Heart left ventricle (tissue), 13 donors: ENCODE results near the gene FSTL4.

Source experiments
- POLR2A ChIP-seq, 2 donors: fragments of 450-650 bp; IDR thresholded peaks; one replicate each; pipeline ENCODE4 v1.6.1; 2017; ENCODE audit warnings: antibody characterized with exemption in 2 of 2, mild to moderate bottlenecking in 2 of 2, moderate library complexity in 2 of 2
- TF ChIP-seq, protein P1 (sequence below), 12 donors: fragments of 200-600 bp; sonication (generic) in 4 of 12; IDR thresholded peaks; one replicate each; pipeline versions ENCODE4 v1.5.0 to v1.8.0; 2018 to 2022; ENCODE audit warnings: antibody characterized with exemption in 12 of 12, mild to moderate bottlenecking in 5 of 12
- donor health status: ischemic (EF 13 %, LVEDD 7.1; RV severe dilation, severe dysfunction).
- donor health status: DM: no; HTN: yes; CAD: no.
- donor health status: DM: no; HTN: no; CAD: no.
- donor health status: ischemic (EF 25% LVEDD 6.9; RV normal size, moderate dysfunction).
- donor health status: ischemic (EF 25% LVEDD 5.7; RV mildly dilated, moderate dysfunction).
- donor health status: ischemic (EF 35%, LVEDD 5.7; RV mildly dilated, moderate dysfunction).
- donor health status: nonischemic (EF 11% LVEDD 7.7; RV severe dilation, severe dysfunction).
- donor health status: DM: yes; HTN: yes; CAD: no.
- donor health status: PGD.
- donor health status: ischemic (EF 29% LVEDD 5.4; RV normal size, mild dysfunction).
- donor health status: nonischemic (EF 23%, LVEDD 6.1; RV moderate dilation, normal function).

DNA sequence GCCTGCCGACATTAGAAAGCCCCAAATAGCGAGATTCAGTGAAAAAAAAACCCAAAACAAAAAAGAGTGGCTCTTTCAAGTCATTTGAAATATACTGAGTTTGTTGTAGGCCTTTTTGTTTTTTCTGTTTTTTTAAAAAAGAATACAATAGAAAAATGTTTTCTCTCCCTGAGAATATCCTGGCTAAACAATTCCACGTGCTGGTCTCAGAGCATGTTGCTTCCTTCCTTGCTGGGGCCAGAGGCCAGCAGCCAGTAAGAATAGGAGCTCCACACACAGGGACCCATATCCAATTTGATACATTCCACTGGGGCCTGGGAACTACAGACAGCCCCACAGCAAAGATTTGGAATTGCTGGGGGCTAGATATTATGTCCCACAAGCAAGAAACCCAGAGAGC, 369.1 kb downstream of the FSTL4 start:
- TF ChIP-seq POLR2A (IDR thresholded peaks at IDR 0.05), result no peak
- TF ChIP-seq, protein P1, sequence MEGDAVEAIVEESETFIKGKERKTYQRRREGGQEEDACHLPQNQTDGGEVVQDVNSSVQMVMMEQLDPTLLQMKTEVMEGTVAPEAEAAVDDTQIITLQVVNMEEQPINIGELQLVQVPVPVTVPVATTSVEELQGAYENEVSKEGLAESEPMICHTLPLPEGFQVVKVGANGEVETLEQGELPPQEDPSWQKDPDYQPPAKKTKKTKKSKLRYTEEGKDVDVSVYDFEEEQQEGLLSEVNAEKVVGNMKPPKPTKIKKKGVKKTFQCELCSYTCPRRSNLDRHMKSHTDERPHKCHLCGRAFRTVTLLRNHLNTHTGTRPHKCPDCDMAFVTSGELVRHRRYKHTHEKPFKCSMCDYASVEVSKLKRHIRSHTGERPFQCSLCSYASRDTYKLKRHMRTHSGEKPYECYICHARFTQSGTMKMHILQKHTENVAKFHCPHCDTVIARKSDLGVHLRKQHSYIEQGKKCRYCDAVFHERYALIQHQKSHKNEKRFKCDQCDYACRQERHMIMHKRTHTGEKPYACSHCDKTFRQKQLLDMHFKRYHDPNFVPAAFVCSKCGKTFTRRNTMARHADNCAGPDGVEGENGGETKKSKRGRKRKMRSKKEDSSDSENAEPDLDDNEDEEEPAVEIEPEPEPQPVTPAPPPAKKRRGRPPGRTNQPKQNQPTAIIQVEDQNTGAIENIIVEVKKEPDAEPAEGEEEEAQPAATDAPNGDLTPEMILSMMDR (IDR thresholded peaks at IDR 0.05), result no peak
